EH (cell line): Measurements from ENCODE around the gene TMEM209.
"Not testable (repeated sequence)": the region's sequence is repeated elsewhere in the genome, so short reads cannot be mapped to it uniquely, and the experiment has no call there.

Experiments
- DNase-seq: peaks from one replicate; pipeline ENCODE4 v3.0.0-alpha.2; 2015; ENCODE audit warnings: low read depth

Gene TMEM209

GRCh38 chr7:130205084-130205947, at the start of gene TMEM209:
TSS of gene TMEM209 (minus strand) at chr7:130205406. CDS start at chr7:130205375, 31 bp downstream.
- peak; percentile 97 for DNase-seq

- DNase-seq: no peak
Observed at GRCh38 chr7:130254555-130254954, 49.3 kb upstream of the TMEM209 start.

- not testable (repeated sequence) for DNase-seq
Observed at GRCh38 chr7:130249626-130250025, 44.4 kb upstream of the TMEM209 start.

GRCh38 chr7:130248842-130249241, 43.6 kb upstream of the TMEM209 start:
- DNase-seq: not testable (repeated sequence)

- not testable (repeated sequence) for DNase-seq
Observed at GRCh38 chr7:130246491-130246890, 41.3 kb upstream of the TMEM209 start.

GRCh38 chr7:130243486-130243885, 38.3 kb upstream of the TMEM209 start:
- peak; percentile 8 for DNase-seq

GRCh38 chr7:130242198-130243014, 37.2 kb upstream of the TMEM209 start:
- DNase-seq: peak; percentile 73

- DNase-seq: no peak
Observed at GRCh38 chr7:130240240-130240639, 35.0 kb upstream of the TMEM209 start.

- DNase-seq: not testable (repeated sequence)
Observed at GRCh38 chr7:130236361-130236760, 31.2 kb upstream of the TMEM209 start.

- no peak for DNase-seq
Observed at GRCh38 chr7:130234078-130234477, 28.9 kb upstream of the TMEM209 start.

GRCh38 chr7:130232209-130232608, 27.0 kb upstream of the TMEM209 start:
- DNase-seq: no peak

GRCh38 chr7:130231792-130232191, 26.6 kb upstream of the TMEM209 start:
- no peak for DNase-seq

GRCh38 chr7:130229981-130230380, 24.8 kb upstream of the TMEM209 start:
- not testable (repeated sequence) for DNase-seq

GRCh38 chr7:130228840-130229502, 23.8 kb upstream of the TMEM209 start:
- DNase-seq: no peak

- no peak for DNase-seq
Observed at GRCh38 chr7:130227883-130228575, 22.8 kb upstream of the TMEM209 start.

GRCh38 chr7:130226333-130226732, 21.1 kb upstream of the TMEM209 start:
- no peak for DNase-seq

- DNase-seq: peak; percentile 17
Observed at GRCh38 chr7:130224923-130225322, 19.7 kb upstream of the TMEM209 start.

- DNase-seq: no peak
Observed at GRCh38 chr7:130224210-130224609, 19.0 kb upstream of the TMEM209 start.

GRCh38 chr7:130223646-130224045, 18.4 kb upstream of the TMEM209 start:
- no peak for DNase-seq

GRCh38 chr7:130221746-130222145, 16.5 kb upstream of the TMEM209 start:
- DNase-seq: no peak

- DNase-seq: no peak
Observed at GRCh38 chr7:130219871-130220270, 14.7 kb upstream of the TMEM209 start.
